ENCODE results near the gene RARB. TPM values are rescaled to one million over a fixed set of nuclear protein-coding genes. Genes with fewer than 3 reads are reported as not detected.

The RARB gene
- total and polyA plus RNA-seq, 8 donors: 1.7 to 28.0 (median 9.0) TPM

DNA sequence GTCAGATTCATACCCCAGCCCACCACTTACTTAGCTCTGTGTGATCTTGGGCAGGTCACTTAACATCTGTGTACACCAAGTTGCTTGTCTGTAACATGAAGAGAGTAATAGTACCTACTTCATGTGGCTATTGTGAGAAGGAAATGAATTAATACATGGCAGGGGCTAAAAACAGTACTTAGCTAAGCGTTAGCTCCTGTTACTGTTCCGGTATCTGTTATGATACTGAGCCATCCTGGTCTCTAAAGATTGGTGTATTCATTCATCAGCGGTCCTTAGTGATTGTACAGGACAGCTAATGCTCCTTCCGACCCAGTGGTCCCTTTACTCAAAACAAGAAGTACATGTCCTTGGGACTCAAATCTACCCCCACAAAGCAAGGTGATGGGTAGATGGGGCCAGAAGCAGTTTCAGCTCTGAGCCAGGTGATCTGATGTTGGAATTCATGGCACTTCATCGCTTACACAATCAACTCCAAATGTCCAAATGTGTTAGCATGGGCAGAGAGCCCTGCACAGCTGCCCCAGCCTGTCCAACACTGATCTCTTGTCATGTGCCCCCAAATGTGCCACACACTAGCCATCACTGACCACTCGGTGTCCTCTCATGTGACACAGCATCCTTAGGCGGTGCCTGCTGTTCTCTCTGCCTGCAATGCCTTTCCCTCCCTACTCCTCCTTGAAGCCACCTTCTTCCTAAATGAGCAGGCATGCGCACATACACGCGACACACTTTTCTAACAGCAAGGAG, 84.1 kb downstream of the RARB start:
- no peaks in the 10 kb centered on the region for H3K36me3 ChIP-seq
- no peaks in the 10 kb centered on the region for H3K27me3 ChIP-seq
- H3K4me1 ChIP-seq: peaks cover 0 to 32% (median 12%) of the 10 kb centered on the region in 4 donors
- H3K27ac ChIP-seq: no peak overlapping the region
- DNase-seq: no peak
- 96 to 98% (median 97%) methylated on average over 10 of the region's 10 CpGs for WGBS, 5 donors
- TF ChIP-seq, protein P1, sequence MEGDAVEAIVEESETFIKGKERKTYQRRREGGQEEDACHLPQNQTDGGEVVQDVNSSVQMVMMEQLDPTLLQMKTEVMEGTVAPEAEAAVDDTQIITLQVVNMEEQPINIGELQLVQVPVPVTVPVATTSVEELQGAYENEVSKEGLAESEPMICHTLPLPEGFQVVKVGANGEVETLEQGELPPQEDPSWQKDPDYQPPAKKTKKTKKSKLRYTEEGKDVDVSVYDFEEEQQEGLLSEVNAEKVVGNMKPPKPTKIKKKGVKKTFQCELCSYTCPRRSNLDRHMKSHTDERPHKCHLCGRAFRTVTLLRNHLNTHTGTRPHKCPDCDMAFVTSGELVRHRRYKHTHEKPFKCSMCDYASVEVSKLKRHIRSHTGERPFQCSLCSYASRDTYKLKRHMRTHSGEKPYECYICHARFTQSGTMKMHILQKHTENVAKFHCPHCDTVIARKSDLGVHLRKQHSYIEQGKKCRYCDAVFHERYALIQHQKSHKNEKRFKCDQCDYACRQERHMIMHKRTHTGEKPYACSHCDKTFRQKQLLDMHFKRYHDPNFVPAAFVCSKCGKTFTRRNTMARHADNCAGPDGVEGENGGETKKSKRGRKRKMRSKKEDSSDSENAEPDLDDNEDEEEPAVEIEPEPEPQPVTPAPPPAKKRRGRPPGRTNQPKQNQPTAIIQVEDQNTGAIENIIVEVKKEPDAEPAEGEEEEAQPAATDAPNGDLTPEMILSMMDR (IDR thresholded peaks at IDR 0.05): no peak
- TF ChIP-seq POLR2AphosphoS5 (IDR thresholded peaks at IDR 0.05) (no peak), POLR2A (IDR thresholded peaks at IDR 0.05) (no peak), EP300 (IDR thresholded peaks at IDR 0.05) (no peak)
- no peak overlapping the region for H3K4me3 ChIP-seq
- H3K9me3 ChIP-seq: no peaks in the 10 kb centered on the region
- intact Hi-C loops (cut with DNase I; ENCODE audit: low total_unique reads): no loop called here

DNA sequence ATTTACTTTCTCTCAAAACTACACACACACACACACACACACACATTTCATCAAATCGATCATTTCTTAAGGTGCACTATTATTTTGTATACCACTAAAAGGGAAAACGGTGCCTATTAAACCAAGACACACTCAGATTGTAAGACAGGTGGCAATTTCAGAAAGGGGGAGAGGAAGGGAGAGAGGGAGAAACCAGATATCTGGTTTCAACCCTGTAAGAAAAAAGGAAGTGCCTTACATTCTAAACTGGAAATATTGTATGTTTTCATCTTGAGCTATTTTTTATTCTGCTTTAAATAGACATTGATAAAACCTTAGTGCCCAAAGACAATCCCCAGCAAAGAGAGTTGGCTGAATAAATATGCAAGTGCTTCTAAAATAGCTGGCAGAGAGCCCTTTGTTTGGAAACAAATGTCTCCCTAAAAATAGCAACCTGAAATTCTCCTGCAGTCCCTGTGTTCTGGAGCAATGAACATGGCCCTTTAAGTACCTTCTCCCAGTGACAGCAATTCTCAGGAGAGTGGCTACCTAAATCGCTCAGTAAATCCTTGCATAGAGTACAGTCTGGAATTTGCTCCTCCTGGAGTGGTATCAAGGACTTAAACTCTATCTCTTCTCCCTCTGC, 85.7 kb downstream of the RARB start:
- intact Hi-C loops (cut with DNase I; ENCODE audit: low total_unique reads): no loop called here
- Histone ChIP-seq H3K36me3 (no peaks in the 10 kb centered on the region), H3K27ac (no peak overlapping the region), H3K4me3 (no peak overlapping the region), H3K27me3 (no peaks in the 10 kb centered on the region), H3K4me1 (peaks cover 0 to 17% (median 8%) of the 10 kb centered on the region in 4 donors), H3K9me3 (no peaks in the 10 kb centered on the region)
- DNase-seq: no peak
- 55 to 78% (median 71%) methylated on average over 3 of the region's 3 CpGs for WGBS, 5 donors
- TF ChIP-seq POLR2AphosphoS5 (IDR thresholded peaks at IDR 0.05): no peak
- TF ChIP-seq, protein P1 (IDR thresholded peaks at IDR 0.05): no peak
- no peak for TF ChIP-seq EP300 (IDR thresholded peaks at IDR 0.05)
- TF ChIP-seq POLR2A (IDR thresholded peaks at IDR 0.05): no peak

DNA sequence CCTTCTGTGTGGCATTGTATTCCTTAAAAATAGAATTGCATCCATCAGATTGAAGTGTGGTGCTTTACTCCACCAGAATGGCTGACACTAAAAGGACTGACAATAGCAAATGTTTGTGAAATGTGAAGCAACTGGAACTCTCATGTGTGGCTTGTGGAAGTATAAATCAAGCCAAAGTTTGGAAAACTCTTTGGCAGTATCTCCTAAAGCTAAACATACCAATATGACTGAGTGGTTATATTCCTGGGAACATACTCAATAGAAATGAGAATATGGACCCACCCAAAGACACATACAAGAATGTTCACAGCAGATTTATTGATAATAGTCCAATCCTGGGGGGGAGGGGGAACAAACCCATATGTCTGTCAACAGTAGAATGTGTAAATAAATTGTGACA, 87.1 kb downstream of the RARB start:
- Histone ChIP-seq H3K9me3 (no peaks in the 10 kb centered on the region), H3K27me3 (no peaks in the 10 kb centered on the region), H3K27ac (no peak overlapping the region), H3K4me1 (peaks cover 0 to 11% (median 2%) of the 10 kb centered on the region in 4 donors), H3K4me3 (no peak overlapping the region), H3K36me3 (no peaks in the 10 kb centered on the region)
- no peak for DNase-seq
- TF ChIP-seq, protein P1 (IDR thresholded peaks at IDR 0.05): no peak
- TF ChIP-seq POLR2AphosphoS5 (IDR thresholded peaks at IDR 0.05) (no peak), POLR2A (IDR thresholded peaks at IDR 0.05) (no peak), EP300 (IDR thresholded peaks at IDR 0.05) (no peak)
- intact Hi-C loops (cut with DNase I; ENCODE audit: low total_unique reads): no loop called here

DNA sequence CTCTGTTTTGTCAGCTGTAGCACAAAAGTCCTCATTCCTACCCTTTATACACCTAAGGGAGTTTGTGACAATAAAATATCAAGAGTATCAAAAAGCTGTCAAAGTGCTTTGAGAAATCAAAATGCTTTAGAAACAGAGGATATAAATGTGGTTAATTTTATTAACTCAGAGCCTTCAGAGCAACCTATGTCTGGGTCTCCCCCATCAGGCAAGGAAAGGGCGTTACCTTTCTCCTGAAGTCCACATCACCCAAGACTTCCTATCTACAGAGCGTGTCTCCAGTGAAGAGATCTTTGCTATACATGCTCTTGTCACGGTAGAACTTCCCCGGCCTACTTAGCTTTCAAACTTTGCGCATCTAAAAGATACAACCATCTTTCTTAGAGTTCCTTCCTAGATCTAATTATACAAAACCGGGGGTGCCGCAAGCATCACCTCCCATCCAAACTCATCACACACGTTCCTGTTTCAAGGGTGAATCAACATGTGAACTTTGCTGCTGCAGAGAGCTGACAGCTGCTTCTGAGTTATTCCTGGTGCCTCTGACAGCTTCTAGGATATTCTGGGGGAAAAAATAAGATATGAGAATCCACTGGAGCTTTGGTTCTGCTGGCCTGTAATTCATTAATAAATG, 93.0 kb downstream of the RARB start:
- TF ChIP-seq POLR2AphosphoS5 (IDR thresholded peaks at IDR 0.05) (no peak), EP300 (IDR thresholded peaks at IDR 0.05) (no peak), POLR2A (IDR thresholded peaks at IDR 0.05) (no peak)
- TF ChIP-seq, protein P1 (IDR thresholded peaks at IDR 0.05): no peak
- Histone ChIP-seq H3K27ac (no peak overlapping the region), H3K4me1 (no peaks in the 10 kb centered on the region), H3K36me3 (no peaks in the 10 kb centered on the region), H3K4me3 (no peak overlapping the region), H3K9me3 (no peaks in the 10 kb centered on the region), H3K27me3 (no peaks in the 10 kb centered on the region)
- DNase-seq: no peak
- intact Hi-C loops (cut with DNase I; ENCODE audit: low total_unique reads): no loop called here
- WGBS, 5 donors: 87 to 94% (median 93%) methylated on average over 8 of the region's 8 CpGs

All from stomach (tissue), 9 donors.